NOMO-1 treated with DMSO at 0.1 percent for 48 hours (cell line): ENCODE results near the gene SH3RF1.
A peak's percentile ranks its signal among the peaks of the same experiment; 100 is the strongest.

Experiments used
- DNase-seq: peaks from one replicate; lab custom pipeline; 2025; ENCODE audit not compliant: unreplicated experiment; lab: John Stamatoyannopoulos, UW

The SH3RF1 gene

GRCh38 chr4:169114341-169114974 lies 156.3 kb downstream of the SH3RF1 start:
- no peak for DNase-seq

DNA sequence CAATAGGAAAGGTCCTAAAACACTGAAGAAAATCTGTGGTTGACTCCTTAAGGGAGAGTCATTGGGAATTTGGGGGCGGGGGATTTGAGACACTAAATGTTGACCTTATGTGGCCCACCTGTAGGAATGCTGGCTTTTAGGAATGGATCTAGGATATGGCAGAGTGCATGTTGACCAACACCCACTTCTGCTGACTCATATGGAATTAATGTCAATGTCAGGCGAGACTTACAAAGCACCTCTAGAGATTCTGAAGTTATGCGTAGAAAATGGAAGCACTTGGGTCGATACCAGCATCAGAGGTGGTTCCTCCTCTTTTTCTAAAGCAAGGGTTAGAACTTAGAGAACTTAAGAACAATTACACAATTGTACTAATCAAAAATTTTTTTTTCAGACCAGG lies 160.1 kb downstream of the SH3RF1 start:
- no peak for DNase-seq

GRCh38 chr4:169109035-169109675 lies 161.6 kb downstream of the SH3RF1 start:
- DNase-seq, result no peak

- DNase-seq, result no peak
Observed at GRCh38 chr4:169108303-169108702, 162.5 kb downstream of the SH3RF1 start.

- no peak for DNase-seq
Observed at GRCh38 chr4:169107528-169107927, 163.2 kb downstream of the SH3RF1 start.

DNA sequence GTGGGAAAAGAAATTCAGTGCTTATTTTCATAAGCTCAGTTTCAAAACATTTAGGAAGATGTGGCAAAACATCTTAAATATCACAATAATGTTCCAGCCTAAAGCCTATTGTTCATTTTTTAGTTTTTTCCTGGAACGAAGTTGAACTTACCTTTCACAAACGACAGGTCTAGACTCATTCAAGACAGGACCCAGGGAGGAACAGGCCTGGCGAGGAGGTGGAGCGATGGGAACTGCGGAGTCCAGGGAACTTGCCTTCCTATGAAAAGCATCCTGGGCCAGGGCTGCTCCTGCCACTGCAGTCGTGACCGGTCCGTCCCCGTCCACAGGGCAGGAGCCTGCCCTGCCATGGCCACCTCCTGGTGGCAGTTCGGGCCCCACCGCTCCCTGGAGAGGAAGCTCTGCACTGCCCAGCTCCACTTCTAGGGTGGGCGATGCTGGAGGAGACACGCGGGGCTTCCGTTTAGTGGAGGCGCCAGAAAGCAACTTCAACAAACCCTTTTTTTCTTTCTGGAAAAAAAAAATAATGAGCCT lies 164.0 kb downstream of the SH3RF1 start:
- no peak for DNase-seq

GRCh38 chr4:169105620-169106019 lies 165.1 kb downstream of the SH3RF1 start:
- no peak for DNase-seq

DNA sequence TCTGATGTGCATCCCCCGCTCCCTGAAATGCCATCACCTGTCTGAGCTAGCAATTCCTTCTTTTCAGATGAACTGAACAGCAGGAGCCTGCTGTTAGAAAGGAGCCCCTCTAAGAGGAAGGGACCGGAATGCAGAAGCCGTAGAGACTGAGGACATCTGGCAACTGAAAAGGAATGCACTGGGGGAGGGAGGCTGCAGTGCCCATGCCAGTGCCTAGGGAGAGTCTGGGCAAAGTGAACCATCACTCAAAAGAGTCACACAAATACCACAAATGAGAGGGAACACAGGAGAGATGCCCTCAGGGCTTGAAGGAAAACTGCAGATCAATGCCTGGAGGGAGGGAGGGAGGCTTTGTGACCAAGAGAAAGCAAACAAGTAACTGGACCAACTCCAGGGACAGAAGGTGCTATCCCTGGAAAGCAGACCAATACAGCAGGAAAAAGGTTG lies 166.8 kb downstream of the SH3RF1 start:
- no peak for DNase-seq

DNA sequence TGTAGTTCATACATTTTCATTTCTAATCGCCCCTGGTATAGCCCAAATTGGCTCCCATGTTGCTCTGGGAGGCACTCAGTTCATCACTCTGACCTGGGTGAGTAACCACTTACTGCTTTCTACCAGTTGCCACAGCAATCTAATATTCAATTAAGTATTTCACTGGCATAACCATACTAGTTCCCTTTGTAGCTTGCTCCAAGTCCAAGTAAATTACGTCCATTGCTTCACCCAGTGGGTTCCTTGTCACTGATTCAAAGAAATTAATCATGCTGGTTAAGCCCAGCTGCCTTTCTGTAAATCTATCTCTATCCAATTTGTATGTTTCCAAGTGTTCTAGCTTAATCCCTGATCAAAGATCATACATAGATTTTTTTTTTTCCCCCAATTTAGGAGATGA lies 168.7 kb downstream of the SH3RF1 start:
- DNase-seq, result peak; percentile 5

DNA sequence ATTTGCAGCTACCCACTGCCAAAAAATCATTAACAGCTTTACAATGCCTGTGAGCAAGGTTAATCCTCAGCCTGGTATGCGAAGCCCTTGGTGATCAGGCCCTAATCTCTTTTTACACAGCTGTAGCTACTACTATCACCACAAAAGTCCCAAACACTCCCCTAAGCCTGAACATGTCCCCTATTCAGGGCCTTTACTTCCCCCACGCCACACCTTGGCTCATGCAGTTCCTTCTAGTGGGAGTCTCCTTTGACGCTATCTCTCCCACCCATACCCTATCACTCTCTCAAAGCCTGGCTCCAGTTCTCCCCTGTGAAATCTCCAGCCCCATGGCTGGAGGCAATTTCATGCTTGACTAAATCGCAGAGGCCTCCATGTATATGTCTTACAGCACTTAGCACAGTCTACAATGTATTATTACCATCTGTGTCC lies 170.1 kb downstream of the SH3RF1 start:
- DNase-seq, result no peak

- no peak for DNase-seq
Observed at GRCh38 chr4:169099771-169100180, 171.0 kb downstream of the SH3RF1 start.

DNA sequence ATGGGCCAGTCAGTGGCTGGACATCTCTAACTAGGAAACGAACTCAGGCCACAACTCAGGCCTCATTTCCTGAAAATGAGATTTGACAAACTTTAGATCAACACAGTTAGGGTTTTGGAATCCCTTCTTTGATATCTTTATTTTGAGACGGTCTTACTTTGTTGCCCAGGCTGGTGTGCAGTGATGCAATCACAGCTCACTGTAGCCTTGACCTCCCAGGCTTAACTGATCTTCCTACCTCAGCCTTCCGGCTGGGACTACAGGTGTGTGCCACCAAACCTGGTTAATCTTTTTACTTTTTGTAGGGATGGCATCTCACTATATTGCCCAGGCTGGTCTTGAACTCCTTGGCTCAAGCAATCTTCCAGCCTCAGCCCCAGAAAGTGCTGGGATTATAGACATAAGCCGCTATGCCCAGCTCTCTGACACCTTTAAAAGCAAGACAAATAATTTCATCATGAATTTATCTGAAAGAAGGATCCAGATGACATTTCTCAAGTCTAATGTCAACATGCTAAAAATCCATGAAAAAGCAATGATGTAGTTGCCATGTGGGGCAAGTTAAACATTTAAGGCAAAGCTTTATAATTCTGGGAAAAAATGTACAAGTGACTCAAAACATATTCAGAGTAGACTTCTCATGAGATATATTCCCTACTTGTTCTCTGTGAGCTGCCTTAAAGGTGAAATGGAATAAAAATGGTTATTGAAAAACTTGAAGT lies 171.6 kb downstream of the SH3RF1 start:
- no peak for DNase-seq

DNA sequence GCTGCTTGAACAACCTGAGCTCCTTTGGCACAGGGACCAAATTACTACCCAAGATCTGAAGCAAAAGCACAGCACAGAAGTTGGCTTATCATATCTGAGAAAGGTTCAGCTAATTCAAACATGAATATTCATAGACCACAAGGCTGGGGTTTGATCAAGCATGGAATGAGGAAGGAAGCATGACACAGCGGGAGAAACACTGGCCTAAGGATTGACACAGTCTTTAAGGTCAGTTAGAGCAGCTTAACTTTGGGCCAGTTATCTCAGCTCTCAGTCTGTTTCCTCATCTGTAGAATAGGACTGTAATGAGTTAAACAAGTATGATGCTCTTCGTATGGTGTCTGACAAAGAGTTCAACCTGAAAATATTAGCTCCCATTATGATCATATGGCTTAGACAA lies 172.2 kb downstream of the SH3RF1 start:
- peak; percentile 66 for DNase-seq

- no peak for DNase-seq
Observed at GRCh38 chr4:169098054-169098497, 172.7 kb downstream of the SH3RF1 start.

GRCh38 chr4:169096221-169096620 lies 174.5 kb downstream of the SH3RF1 start:
- no peak for DNase-seq

GRCh38 chr4:169094656-169095231 lies 176.0 kb downstream of the SH3RF1 start:
- no peak for DNase-seq

GRCh38 chr4:169092889-169093522 lies 177.8 kb downstream of the SH3RF1 start:
- DNase-seq, result no peak

- peak; percentile 37 for DNase-seq
Observed at GRCh38 chr4:169090484-169091215, 180.1 kb downstream of the SH3RF1 start.

DNA sequence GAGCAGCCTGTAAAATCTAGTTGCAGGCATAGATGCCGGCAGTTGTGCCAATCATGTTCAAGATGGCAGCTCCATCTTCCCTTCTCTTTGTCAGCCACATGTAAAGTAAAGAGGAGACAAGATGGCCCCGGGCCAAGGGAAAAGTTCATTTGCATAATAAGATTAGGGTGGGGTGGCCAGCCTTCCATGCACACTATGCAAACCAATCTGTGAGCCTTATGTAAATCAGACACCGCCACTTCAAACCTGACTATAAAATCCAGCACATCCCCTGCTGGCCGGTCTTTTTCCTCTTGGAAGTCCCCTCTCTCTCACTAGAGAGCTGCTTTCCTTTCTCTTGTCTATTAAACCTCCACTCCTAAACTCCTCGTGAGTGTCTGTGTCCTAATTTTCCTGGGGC lies 181.8 kb downstream of the SH3RF1 start:
- DNase-seq, result no peak

- DNase-seq, result no peak
Observed at GRCh38 chr4:169084954-169085353, 185.8 kb downstream of the SH3RF1 start.
